HG02571 (cell line): ENCODE data around the gene SLC13A3.
"Not testable (repeated sequence)": the region's sequence is repeated elsewhere in the genome, so short reads cannot be mapped to it uniquely, and the experiment has no call there.

Source experiments
- ATAC-seq: cut with Tn5 transposase; IDR thresholded peaks from one replicate; pipeline ENCODE4 v1.9.1; 2021; ENCODE audit warnings: mild to moderate bottlenecking, moderate library complexity; ENCODE audit not compliant: unreplicated experiment

The SLC13A3 gene

GRCh38 chr20:46682063-46682821, 31.0 kb upstream of the SLC13A3 start:
- no peak for ATAC-seq

GRCh38 chr20:46681032-46681854, 30.0 kb upstream of the SLC13A3 start:
- ATAC-seq, result no peak

DNA sequence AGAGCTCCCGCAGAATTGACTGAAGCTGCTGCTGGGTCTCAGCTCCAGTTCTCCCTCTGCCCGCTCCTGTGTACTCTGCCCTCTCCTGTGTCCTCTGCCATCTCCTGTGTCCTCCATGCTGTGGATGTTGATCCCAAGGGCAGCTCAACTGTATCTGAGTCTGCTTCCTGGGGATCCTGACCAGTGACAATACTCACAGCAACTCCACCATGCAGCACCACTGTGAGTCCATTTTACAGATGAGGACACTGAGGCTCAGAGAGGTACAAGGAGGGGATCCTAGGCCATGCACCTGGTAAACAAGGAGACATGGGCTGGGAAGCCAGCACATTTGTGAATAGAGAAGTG, 29.4 kb upstream of the SLC13A3 start:
- no peak for ATAC-seq

GRCh38 chr20:46678516-46678915, 27.3 kb upstream of the SLC13A3 start:
- no peak for ATAC-seq

DNA sequence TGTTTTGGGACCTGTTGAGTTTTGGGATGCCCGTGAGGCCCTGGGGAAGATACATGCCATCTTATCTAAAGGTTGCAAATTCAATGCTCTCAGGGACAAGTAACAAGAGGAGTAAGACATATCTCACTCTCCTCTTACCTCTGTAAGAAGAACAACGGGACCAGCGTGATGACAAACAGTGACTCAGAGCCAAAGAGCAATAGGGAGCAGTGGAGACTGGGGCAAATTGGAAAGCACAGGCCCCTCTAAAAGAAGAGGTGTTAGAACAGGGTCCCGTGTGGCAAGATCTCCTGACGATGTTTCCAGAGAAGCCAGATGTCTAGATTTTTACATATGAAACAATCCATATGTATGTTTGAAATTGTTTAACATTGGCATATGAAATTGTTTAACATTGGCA, 26.3 kb upstream of the SLC13A3 start:
- ATAC-seq, result no peak

DNA sequence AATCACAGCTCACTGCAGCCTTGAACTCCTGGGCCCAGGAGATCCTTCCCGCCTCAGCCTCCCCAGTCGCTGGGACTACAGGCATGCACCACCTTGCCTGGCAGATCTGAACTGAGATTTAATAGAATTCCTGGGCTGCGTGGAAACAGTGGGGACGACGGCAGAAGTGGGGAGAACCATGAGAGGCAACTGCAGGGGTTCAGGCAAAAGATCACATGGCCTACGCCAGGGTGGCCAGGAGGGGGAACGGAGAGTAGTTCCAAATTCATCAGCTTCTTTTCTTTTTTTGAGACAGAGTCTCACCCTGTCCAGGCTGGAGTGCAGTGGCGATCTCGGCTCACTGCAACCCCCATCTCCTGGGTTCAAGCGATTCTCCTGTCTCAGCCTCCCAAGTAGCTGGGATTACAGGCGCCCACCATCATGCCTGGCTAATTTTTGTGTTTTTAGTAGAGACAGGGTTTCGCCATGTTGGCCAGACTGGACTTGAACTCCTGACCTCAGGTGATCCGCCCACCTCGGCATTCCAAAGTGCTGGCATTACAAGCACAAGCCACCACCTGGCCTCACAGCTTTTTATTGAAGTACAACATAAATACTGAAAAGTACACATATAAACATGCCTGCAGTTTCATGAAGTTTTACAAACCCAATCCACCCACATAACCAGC, 25.5 kb upstream of the SLC13A3 start:
- not testable (repeated sequence) for ATAC-seq

DNA sequence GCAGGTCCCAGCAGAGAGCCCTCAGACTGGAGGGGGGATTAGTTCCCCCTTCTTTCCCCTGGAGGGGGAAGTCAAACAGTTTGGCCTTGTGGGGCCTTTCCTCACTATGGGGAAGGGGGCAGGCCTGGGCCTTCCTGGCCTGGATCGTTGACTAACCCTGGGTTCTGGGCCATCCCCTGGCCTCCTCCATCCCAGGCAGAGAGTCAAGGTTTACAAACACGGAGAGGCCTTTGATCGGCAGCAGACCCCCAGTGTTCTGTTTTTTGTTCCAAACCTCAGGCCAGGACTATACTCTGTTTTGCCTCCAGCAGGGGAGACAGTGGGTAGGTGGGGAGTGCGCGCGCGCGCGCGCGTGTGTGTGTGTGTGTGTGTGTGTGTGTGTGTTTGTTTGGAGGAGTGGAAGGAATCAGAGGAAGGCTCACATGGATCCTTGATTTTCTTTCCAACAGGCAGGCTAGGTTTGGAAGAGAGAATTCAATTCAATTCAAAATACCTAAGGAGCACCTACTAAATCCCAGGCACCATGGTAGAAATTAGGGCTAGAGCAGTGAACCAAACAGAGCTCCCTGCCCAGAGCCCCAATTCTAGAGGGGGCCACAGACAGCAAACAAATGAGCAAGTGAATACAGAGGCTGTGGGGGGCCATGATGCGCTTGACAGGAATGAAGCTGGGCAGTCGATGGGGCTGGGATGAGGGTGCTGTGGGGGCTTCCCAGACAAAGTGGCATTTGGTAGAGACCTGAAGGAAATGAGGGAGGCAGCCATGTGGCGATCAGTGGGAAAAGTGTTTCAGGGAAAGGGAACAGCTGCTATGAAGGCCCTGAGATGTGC, 23.2 kb upstream of the SLC13A3 start:
- ATAC-seq, result no peak

GRCh38 chr20:46673394-46674252, 22.4 kb upstream of the SLC13A3 start:
- no peak for ATAC-seq

GRCh38 chr20:46672543-46673148, 21.4 kb upstream of the SLC13A3 start:
- no peak for ATAC-seq

DNA sequence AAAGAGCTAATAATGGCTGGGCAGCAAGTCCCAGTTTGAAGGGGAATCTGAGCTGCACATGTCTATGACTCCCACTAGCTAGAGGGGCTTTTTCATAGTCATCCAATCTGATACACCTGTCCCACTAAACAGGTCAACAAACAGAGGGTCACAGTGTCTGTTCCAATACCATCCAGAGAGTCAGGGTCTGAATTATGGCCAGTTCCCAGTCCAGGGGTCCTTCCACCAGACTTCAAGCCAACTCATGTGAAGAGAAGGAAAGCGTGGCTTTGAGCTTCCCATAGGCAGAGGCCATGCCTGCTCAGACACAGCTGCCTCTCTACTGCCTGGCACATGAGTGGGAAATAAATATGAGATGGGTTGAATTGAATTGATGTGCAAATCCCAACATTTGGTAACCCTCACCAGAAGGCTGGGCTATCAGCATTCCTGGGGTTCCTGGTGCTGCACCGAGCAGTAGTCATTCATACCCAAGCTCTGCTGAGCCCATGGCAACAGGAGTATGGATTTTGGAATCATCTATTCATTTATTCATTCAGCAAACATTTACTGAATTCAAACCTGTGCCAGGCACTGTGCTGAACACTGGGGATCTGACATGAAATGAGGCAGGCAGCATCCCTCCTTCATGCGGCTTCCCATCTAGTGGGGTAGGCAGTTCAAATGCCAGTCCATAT, 20.7 kb upstream of the SLC13A3 start:
- no peak for ATAC-seq

- ATAC-seq, result no peak
Measured at GRCh38 chr20:46670585-46671584, 19.6 kb upstream of the SLC13A3 start.

DNA sequence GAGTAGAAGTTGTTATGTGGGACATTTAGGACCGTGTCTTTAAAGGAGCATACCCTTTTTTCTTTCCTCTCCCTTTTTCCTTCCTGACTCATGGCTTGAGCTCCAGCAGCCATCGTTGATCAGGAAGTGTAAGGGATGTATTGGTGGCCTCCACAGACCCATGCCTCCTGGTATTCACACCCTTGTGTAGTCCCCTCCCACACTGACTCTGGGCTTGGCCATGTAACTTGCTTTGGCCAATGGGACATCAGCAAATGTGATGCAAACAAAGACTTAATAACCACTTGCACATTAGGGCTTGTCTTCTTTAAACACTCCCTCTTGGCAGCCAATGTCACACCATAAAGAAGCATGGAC, 18.9 kb upstream of the SLC13A3 start:
- no peak for ATAC-seq

GRCh38 chr20:46666818-46667515, 15.7 kb upstream of the SLC13A3 start:
- no peak for ATAC-seq

DNA sequence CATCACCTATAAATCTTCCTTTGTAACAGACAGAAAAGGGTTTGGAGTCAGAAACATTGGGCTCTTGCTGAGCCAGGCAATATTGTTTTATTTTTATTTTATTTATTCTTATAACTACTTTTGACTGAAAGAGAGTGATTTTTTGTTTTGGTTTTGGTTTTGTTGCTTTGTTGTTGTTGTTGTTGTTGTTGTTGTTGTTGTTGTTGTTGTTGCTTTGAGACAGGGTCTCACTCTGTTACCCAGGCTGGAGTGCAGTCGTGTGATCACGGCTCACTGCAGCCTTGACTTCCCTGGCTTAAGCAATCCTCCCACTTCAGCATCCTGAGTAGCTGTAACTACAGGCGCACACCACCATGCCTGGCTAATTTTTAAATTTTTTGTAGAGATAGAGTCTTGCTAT, 15.0 kb upstream of the SLC13A3 start:
- ATAC-seq, result no peak

GRCh38 chr20:46665602-46666001, 14.3 kb upstream of the SLC13A3 start:
- no peak for ATAC-seq

DNA sequence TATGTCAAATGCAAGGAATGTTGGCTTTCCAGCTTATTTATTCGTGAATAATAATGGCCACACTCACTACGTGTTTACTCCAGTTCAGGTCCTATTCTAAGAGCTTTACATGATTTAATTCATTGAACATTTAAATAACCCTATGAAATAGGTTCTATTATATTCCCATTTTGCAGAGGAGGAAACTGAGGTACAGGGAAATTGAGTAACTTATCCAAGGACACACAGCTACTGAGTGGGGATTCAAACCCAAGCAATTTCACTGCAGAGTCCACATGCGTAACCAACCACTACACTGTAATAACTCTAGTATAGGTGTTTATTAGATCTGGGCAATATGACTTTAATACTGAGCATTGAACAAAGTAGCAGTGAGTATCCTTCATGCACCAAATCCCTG, 12.3 kb upstream of the SLC13A3 start:
- no peak for ATAC-seq

DNA sequence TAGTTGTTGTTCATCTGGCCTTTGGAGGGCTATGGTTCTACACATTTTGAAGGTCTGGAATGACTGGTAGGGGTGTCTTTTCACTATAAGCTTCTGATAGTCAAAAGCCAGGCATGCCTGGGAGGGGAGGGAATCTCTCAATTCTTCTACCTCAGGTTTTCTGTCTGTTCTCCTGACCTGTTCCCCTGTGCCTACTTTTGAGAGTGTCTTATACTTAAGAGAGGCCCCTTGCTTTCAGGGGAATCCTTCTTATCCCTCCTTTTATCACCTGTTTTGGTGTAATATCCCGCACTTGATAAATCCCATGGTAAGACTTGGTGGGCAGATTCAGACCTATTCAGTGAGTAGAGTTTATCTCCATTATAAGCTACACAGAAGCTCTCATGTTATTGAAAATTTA, 10.4 kb upstream of the SLC13A3 start:
- no peak for ATAC-seq
